GM11168 (cell line): ENCODE measurements around the gene SPG7.

Experiments used
- in situ Hi-C: fragments of 300-500 bp; cut with MboI; formaldehyde crosslinking; loops from one replicate; pipeline ENCODE4 v1.12.0; 2022; ENCODE audit warnings: low sequenced_read_pairs; ENCODE audit not compliant: unreplicated experiment

The SPG7 gene

GRCh38 chr16:89507214-89507833, 879 bp upstream of the SPG7 start:
- in situ Hi-C loops, result no loop called here

GRCh38 chr16:89510526-89510925, 2.3 kb downstream of the SPG7 start:
- in situ Hi-C loops, result loop anchor here (10.0 kb wide), 1 partner anchor 176 kb away; no protein-coding TSS in a partner anchor

GRCh38 chr16:89511374-89511773, 3.2 kb downstream of the SPG7 start:
- in situ Hi-C loops, result loop anchor here (10.0 kb wide), 1 partner anchor 177 kb away; no protein-coding TSS in a partner anchor

- in situ Hi-C loops, result loop anchor here (10.0 kb wide), 1 partner anchor 178 kb away; no protein-coding TSS in a partner anchor
Measured at GRCh38 chr16:89512453-89512852, 4.2 kb downstream of the SPG7 start.

GRCh38 chr16:89517128-89517527, 8.9 kb downstream of the SPG7 start:
- in situ Hi-C loops, result loop anchor here (10.0 kb wide), 1 partner anchor 182 kb away; no protein-coding TSS in a partner anchor

GRCh38 chr16:89519881-89520280, 11.7 kb downstream of the SPG7 start:
- in situ Hi-C loops, result loop anchor here (10.0 kb wide), 1 partner anchor 185 kb away; no protein-coding TSS in a partner anchor

DNA sequence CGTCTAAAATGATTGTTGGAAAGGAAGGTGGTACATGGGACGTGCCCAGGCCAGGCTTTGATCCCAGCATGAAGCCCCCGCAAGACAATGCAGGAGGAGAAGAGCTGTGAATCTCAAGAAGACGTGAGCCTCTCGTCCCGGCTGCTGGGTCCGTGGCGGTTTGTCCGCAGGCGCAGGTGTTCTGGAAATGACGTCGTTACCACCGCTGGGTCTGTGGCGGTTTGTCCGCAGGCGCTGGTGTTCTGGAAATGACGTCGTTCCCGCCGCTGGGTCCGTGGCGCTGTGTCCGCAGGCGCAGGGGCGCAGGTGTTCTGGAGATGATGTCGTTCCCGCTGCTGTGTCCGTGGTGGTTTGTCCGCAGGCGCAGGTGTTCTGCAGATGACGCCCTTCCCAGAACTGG, 14.1 kb downstream of the SPG7 start:
- in situ Hi-C loops, result no loop called here

DNA sequence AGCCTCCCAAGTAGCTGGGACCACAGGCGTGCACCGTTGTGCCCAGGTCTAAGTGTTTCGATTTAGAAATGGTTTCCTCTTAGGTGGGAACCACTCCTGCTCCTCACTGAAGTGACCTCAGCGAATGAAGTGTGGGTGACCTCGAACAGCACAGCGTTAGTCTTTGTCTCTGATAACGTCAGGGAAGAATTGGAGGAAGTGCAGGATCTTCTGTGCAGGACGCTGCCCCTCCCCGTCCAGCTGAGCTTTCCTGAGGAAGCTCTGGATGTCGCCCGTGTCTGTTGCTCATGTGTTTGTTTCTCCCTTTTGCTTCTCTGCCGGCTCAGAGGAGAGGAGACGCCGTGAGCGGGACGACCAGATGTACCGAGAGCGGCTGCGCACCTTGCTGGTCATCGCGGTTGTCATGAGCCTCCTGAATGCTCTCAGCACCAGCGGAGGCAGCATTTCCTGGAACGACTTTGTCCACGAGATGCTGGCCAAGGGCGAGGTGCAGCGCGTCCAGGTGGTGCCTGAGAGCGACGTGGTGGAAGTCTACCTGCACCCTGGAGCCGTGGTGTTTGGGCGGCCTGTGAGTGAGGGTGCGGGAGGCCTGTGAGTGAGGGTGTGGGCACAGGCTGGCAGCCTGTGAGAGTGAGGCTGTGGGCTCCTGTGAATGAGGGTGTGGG, 15.6 kb downstream of the SPG7 start:
- in situ Hi-C loops, result no loop called here

DNA sequence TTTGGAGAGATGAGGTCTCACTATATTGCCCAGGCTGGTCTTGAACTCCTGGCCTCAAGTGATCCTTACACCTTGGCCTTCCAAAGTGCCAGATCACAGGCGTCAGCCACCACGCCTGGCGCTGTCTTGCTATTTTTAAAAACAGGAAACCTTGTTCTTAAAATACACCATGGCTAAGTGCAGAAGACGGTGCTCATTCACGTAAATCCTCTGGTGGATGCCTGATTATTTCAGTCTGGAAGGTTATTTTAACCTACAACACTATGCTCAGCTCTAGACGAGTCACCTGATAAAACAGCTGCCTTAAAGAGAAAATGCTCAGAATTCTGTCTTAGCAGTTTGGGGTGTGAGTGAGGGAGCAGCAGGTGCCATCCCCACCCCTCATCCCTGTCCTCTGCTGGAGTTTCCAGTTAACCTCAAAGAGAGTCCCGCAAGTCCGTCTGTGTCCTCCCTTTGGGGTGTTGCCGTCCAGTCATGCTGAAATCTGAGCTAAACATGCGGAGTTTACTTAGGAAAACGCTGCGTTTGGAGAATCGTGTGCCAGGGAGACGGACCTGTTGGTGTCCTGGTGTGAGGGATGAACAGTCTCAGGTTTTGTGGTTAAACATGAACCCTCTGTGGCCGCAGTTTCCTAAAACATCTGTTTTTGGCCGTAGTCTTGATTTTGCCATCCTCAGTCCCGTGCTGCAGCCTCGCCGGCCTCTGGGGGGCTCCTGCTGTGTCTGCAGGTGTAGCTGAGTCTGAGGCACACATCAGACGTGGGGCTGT, 17.1 kb downstream of the SPG7 start:
- in situ Hi-C loops, result no loop called here

- in situ Hi-C loops, result no loop called here
Measured at GRCh38 chr16:89529097-89529496, 20.9 kb downstream of the SPG7 start.

- in situ Hi-C loops, result no loop called here
Measured at GRCh38 chr16:89530401-89531381, 22.5 kb downstream of the SPG7 start.

- in situ Hi-C loops, result no loop called here
Measured at GRCh38 chr16:89531821-89532526, 23.8 kb downstream of the SPG7 start.

GRCh38 chr16:89534252-89534756, 26.1 kb downstream of the SPG7 start:
- in situ Hi-C loops, result no loop called here

DNA sequence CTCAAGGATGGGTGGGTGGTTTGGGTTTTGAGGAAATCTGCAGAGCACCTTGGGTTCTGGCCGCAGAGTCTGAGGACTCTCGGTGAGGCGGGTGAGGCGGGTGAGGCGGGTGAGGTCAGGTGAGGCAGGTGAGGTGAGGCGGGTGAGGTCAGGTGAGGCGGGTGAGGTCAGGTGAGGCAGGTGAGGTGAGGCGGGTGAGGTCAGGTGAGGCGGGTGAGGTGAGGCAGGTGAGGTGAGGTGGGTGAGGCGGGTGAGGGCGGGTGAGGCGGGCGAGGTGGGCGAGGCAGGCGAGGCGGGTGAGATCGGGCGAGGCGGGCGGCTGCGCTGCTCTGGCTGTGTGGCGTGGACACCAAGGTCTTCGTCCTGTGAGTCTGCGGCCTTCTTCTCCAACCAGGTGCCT, 28.2 kb downstream of the SPG7 start:
- in situ Hi-C loops, result no loop called here

GRCh38 chr16:89536886-89537548, 28.8 kb downstream of the SPG7 start:
- in situ Hi-C loops, result no loop called here

- in situ Hi-C loops, result no loop called here
Measured at GRCh38 chr16:89537549-89537925, 29.3 kb downstream of the SPG7 start.

DNA sequence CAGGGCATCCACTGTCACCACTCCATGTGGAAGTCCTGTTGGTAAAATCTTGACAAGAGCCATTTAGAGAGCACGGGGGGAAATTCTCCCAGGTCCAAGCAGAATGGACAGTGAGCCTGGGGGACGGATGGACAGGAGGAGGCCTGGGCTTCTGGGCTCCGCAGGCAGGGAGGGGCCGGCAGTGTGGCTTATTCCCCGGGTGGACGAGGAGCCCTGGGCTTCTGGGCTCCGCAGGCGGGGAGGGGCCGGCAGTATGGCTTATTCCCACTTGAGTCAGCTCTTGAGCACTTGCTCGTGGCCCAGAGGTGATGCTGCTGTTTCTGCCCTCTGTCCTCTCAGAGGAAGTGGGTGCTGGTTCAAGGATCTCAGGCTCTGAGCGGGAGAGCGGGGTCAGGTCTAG, 30.1 kb downstream of the SPG7 start:
- in situ Hi-C loops, result no loop called here

DNA sequence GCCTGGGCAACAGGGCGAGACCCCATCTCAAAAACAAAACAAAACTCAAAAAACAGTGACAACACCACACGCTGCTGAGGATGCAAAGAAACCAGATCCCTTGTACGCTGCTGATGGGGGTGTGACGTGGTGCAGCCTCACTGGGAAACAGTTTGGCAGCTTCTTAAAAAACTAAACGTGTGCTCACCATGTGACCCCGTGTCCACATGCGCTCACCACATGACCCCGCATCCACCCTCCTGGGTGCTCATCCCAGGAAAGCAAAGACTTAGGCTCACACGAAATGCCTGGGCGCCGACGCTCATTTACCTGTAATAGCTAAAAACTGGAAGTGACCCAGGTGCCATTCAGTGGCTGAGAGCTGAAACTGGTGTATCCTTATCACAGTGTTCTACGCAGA, 32.4 kb downstream of the SPG7 start:
- in situ Hi-C loops, result no loop called here

GRCh38 chr16:89541792-89542191, 33.6 kb downstream of the SPG7 start:
- in situ Hi-C loops, result no loop called here
